Panc1 (cell line): Measurements from ENCODE around the gene FAM227B.

Source experiments
- TF ChIP-seq, protein P1 (sequence below): fragments of 450-650 bp; IDR thresholded peaks from 2 replicates; pipeline ENCODE4 v1.5.1; 2017; ENCODE audit warnings: mild to moderate bottlenecking
- TF ChIP-seq, protein P2 (sequence below), 2 experiments: IDR thresholded peaks; 2 replicates each; pipeline ENCODE4 v1.6.1; 2011 to 2012; ENCODE audit warnings: low read depth in 2 of 2, control low read depth in 1 of 2, low read length in 1 of 2, mild to moderate bottlenecking in 1 of 2, moderate library complexity in 1 of 2; ENCODE audit not compliant: insufficient read depth in 1 of 2

- TF ChIP-seq, protein P1, sequence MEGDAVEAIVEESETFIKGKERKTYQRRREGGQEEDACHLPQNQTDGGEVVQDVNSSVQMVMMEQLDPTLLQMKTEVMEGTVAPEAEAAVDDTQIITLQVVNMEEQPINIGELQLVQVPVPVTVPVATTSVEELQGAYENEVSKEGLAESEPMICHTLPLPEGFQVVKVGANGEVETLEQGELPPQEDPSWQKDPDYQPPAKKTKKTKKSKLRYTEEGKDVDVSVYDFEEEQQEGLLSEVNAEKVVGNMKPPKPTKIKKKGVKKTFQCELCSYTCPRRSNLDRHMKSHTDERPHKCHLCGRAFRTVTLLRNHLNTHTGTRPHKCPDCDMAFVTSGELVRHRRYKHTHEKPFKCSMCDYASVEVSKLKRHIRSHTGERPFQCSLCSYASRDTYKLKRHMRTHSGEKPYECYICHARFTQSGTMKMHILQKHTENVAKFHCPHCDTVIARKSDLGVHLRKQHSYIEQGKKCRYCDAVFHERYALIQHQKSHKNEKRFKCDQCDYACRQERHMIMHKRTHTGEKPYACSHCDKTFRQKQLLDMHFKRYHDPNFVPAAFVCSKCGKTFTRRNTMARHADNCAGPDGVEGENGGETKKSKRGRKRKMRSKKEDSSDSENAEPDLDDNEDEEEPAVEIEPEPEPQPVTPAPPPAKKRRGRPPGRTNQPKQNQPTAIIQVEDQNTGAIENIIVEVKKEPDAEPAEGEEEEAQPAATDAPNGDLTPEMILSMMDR = no peak
- TF ChIP-seq, protein P2, sequence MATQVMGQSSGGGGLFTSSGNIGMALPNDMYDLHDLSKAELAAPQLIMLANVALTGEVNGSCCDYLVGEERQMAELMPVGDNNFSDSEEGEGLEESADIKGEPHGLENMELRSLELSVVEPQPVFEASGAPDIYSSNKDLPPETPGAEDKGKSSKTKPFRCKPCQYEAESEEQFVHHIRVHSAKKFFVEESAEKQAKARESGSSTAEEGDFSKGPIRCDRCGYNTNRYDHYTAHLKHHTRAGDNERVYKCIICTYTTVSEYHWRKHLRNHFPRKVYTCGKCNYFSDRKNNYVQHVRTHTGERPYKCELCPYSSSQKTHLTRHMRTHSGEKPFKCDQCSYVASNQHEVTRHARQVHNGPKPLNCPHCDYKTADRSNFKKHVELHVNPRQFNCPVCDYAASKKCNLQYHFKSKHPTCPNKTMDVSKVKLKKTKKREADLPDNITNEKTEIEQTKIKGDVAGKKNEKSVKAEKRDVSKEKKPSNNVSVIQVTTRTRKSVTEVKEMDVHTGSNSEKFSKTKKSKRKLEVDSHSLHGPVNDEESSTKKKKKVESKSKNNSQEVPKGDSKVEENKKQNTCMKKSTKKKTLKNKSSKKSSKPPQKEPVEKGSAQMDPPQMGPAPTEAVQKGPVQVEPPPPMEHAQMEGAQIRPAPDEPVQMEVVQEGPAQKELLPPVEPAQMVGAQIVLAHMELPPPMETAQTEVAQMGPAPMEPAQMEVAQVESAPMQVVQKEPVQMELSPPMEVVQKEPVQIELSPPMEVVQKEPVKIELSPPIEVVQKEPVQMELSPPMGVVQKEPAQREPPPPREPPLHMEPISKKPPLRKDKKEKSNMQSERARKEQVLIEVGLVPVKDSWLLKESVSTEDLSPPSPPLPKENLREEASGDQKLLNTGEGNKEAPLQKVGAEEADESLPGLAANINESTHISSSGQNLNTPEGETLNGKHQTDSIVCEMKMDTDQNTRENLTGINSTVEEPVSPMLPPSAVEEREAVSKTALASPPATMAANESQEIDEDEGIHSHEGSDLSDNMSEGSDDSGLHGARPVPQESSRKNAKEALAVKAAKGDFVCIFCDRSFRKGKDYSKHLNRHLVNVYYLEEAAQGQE (IDR thresholded peaks at IDR 0.05; ENCODE audit: insufficient read depth in 1 of 2, low read depth in 2 of 2, low read length in 1 of 2) = no peak
Observed at GRCh38 chr15:49507261-49507660, 113.4 kb downstream of the FAM227B start.
